CD14-positive monocyte (primary cell): Measurements from ENCODE around the gene CFAP74. TPM values are rescaled to one million over a fixed set of nuclear protein-coding genes. Genes with fewer than 3 reads are reported as not detected.

ENCODE experiments used
- DNase-seq, 3 donors: peaks; one replicate each; pipeline ENCODE4 v3.0.0-alpha.2; 2011 to 2022
- H2AFZ ChIP-seq: 2 replicates; pipeline ENCODE4 v1.6.0; 2012; ENCODE audit warnings: mild to moderate bottlenecking, low read depth, low read length, inconsistent platforms; ENCODE audit not compliant: insufficient read depth, poor library complexity, severe bottlenecking
- H3K27ac ChIP-seq, 2 donors: 1 replicate in 1 of 2; 2 replicates in 1 of 2; pipeline ENCODE4 v1.5.1; 2012 to 2013; ENCODE audit warnings: low read length in 2 of 2, control low read depth in 1 of 2, inconsistent platforms in 1 of 2, low read depth in 1 of 2, mild to moderate bottlenecking in 1 of 2
- H3K27me3 ChIP-seq, 2 donors: one replicate each; pipeline versions ENCODE4 v1.6.0 to v1.6.1; 2011 to 2013; ENCODE audit warnings: low read length in 2 of 2; ENCODE audit not compliant: control insufficient read depth in 2 of 2, insufficient read depth in 2 of 2
- H3K36me3 ChIP-seq, 2 donors: replicated peaks in 1 of 2; 1 replicate in 1 of 2; 2 replicates in 1 of 2; pipeline versions ENCODE4 v1.5.1 to v1.6.1; 2012 to 2013; ENCODE audit warnings: low read length in 2 of 2, control low read depth in 1 of 2, inconsistent platforms in 1 of 2, mild to moderate bottlenecking in 1 of 2; ENCODE audit not compliant: insufficient read depth in 2 of 2, control insufficient read depth in 1 of 2
- H3K4me1 ChIP-seq, 2 donors: 1 replicate in 1 of 2; 2 replicates in 1 of 2; pipeline versions ENCODE4 v1.5.1 to v1.6.1; 2012 to 2013; ENCODE audit warnings: low read length in 2 of 2, control low read depth in 1 of 2, inconsistent platforms in 1 of 2, mild to moderate bottlenecking in 1 of 2, moderate library complexity in 1 of 2; ENCODE audit not compliant: insufficient read depth in 2 of 2, control insufficient read depth in 1 of 2
- H3K4me2 ChIP-seq: replicated peaks from 2 replicates; pipeline ENCODE3; 2012; ENCODE audit warnings: low read length, moderate library complexity, mild to moderate bottlenecking; ENCODE audit not compliant: poor library complexity, severe bottlenecking; ENCODE audit errors: extremely low read depth
- H3K4me3 ChIP-seq, 3 experiments: fragments of 200-600 bp in 1 of 3; sonication (generic) in 1 of 3; replicated peaks in 1 of 3; 1 replicate in 2 of 3; 2 replicates in 1 of 3; pipeline ENCODE4 v1.5.1; 2011 to 2013; ENCODE audit warnings: low read length in 3 of 3, mild to moderate bottlenecking in 3 of 3, control low read depth in 2 of 3, low read depth in 2 of 3, inconsistent platforms in 1 of 3, moderate library complexity in 1 of 3
- H3K79me2 ChIP-seq: 2 replicates; pipeline ENCODE4 v1.6.0; 2012; ENCODE audit warnings: mild to moderate bottlenecking, control low read depth, inconsistent platforms, low read length, moderate library complexity; ENCODE audit not compliant: insufficient read depth
- H3K9ac ChIP-seq: 2 replicates; pipeline ENCODE4 v1.6.0; 2017; ENCODE audit warnings: low read length, mild to moderate bottlenecking; ENCODE audit not compliant: insufficient read depth, poor library complexity, severe bottlenecking
- H3K9me3 ChIP-seq, 2 donors: replicated peaks in 1 of 2; 1 replicate in 1 of 2; 2 replicates in 1 of 2; pipeline versions ENCODE4 v1.5.1 to v1.6.1; 2012 to 2013; ENCODE audit warnings: low read length in 2 of 2, control low read depth in 1 of 2; ENCODE audit not compliant: control insufficient read depth in 1 of 2, insufficient read depth in 1 of 2
- H4K20me1 ChIP-seq: 2 replicates; pipeline ENCODE4 v1.6.0; 2012; ENCODE audit warnings: mild to moderate bottlenecking, low read length, control low read depth, moderate library complexity; ENCODE audit not compliant: insufficient read depth
- H3K27ac Mint-ChIP-seq, 7 donors: one replicate each; pipeline ENCODE4 v1.8.0; 2020; ENCODE audit warnings: mild to moderate bottlenecking in 7 of 7, mixed read lengths in 7 of 7, moderate library complexity in 6 of 7, inconsistent platforms in 2 of 7
- H3K27me3 Mint-ChIP-seq, 3 donors: one replicate each; pipeline ENCODE4 v1.8.0; 2021 to 2022; ENCODE audit warnings: low read depth in 3 of 3, mild to moderate bottlenecking in 3 of 3, mixed read lengths in 3 of 3, moderate library complexity in 3 of 3, inconsistent platforms in 1 of 3
- H3K36me3 Mint-ChIP-seq, 2 donors: one replicate each; pipeline ENCODE4 v1.8.0; 2020; ENCODE audit warnings: mixed read lengths in 2 of 2, inconsistent platforms in 1 of 2, mild to moderate bottlenecking in 1 of 2
- H3K4me1 Mint-ChIP-seq: one replicate; pipeline ENCODE4 v1.8.0; 2020; ENCODE audit warnings: mild to moderate bottlenecking, mixed read lengths
- H3K4me3 Mint-ChIP-seq, 2 donors: one replicate each; pipeline ENCODE4 v1.8.0; 2020; ENCODE audit warnings: mild to moderate bottlenecking in 2 of 2, mixed read lengths in 2 of 2, moderate library complexity in 1 of 2
- H3K9me3 Mint-ChIP-seq, 7 donors: one replicate each; pipeline ENCODE4 v1.8.0; 2020 to 2022; ENCODE audit warnings: mixed read lengths in 7 of 7, mild to moderate bottlenecking in 6 of 7, moderate library complexity in 6 of 7, inconsistent platforms in 2 of 7
- WGBS: methylation state at CpG from one replicate; pipeline ENCODE4 v1.1.5; 2013; ENCODE audit warnings: missing lambda C conversion rate; ENCODE audit not compliant: insufficient coverage; 5-methylcytosine and 5-hydroxymethylcytosine counted together
- intact Hi-C, 2 donors: fragments of 100-400 bp; cut with micrococcal nuclease; formaldehyde crosslinking; loops; one replicate each; pipeline versions ENCODE4 v1.15.0 to v1.15.1; 2023
- polyA plus RNA-seq, 3 donors: library from polyadenylated mRNA; depleted of rRNA in 1 of 3; unstranded in 2 of 3; stranded (reverse) in 1 of 3; fragments of 300-500 nt in 2 of 3; fragments of >200 nt in 1 of 3; fragmentation: Illumina TruSeq in 2 of 3; gene quantifications; 1 replicate in 2 of 3; 2 replicates in 1 of 3; pipeline ENCODE4 v1.2.3, GENCODE V29; 2012 to 2021
- TF ChIP-seq, protein P1 (sequence below): fragments of 200-600 bp; IDR thresholded peaks from one replicate; pipeline ENCODE4 v1.8.0; 2022; ENCODE audit warnings: antibody characterized with exemption, mild to moderate bottlenecking

CFAP74 gene
- polyA plus RNA-seq, 3 donors, result not detected

DNA sequence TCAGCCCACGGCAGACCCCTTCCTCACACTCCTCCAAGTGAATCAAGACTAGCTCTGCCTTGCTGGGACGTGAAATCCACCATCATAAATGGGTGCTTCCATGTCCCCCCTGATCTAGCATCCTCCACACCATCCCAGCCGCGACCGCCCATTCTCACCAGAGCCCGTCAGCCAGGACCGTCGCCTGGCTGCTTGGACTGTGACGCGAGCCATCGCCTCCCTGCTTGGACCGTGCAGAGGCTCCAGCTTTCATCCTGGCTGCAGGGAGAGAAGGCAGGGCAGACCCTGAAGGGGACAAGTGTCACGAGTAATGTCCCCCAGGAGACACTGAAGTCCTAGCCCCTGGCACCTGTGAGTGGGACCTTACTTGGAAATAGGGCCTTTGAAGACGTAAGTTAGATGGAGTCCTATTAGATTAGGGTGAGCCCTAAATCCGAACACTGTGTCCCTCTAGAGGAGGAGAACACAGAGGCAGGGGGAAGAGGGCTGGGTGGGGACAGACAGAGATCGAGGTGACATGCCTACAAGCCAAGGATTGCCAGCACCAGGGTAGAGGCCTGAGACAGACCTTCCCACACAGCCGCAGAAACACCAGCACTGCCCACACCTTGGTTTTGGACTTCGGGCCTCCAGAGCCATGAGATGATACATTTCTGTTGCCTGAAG is 33.9 kb upstream of the CFAP74 start:
- peaks cover 0 to 2% (median 0%) of the 10 kb centered on the region in 7 donors for H3K9me3 Mint-ChIP-seq
- Histone ChIP-seq H3K27me3 (no peaks in the 10 kb centered on the region), H3K79me2 (no peaks in the 10 kb centered on the region), H3K4me2 (no peak overlapping the region), H3K4me3 (no peak overlapping the region), H3K27ac (no peak overlapping the region), H3K9me3 (no peaks in the 10 kb centered on the region), H3K36me3 (no peaks in the 10 kb centered on the region), H2AFZ (no peak overlapping the region), H3K4me1 (no peaks in the 10 kb centered on the region), H4K20me1 (no peaks in the 10 kb centered on the region), H3K9ac (no peak overlapping the region)
- no peak overlapping the region for H3K4me3 Mint-ChIP-seq
- TF ChIP-seq, protein P1, sequence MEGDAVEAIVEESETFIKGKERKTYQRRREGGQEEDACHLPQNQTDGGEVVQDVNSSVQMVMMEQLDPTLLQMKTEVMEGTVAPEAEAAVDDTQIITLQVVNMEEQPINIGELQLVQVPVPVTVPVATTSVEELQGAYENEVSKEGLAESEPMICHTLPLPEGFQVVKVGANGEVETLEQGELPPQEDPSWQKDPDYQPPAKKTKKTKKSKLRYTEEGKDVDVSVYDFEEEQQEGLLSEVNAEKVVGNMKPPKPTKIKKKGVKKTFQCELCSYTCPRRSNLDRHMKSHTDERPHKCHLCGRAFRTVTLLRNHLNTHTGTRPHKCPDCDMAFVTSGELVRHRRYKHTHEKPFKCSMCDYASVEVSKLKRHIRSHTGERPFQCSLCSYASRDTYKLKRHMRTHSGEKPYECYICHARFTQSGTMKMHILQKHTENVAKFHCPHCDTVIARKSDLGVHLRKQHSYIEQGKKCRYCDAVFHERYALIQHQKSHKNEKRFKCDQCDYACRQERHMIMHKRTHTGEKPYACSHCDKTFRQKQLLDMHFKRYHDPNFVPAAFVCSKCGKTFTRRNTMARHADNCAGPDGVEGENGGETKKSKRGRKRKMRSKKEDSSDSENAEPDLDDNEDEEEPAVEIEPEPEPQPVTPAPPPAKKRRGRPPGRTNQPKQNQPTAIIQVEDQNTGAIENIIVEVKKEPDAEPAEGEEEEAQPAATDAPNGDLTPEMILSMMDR, result no peak
- intact Hi-C loops, result no loop called here
- no peak overlapping the region for H3K27ac Mint-ChIP-seq
- WGBS, result 80% methylated on average over 17 of the region's 18 CpGs
- peaks cover 8 to 20% (median 14%) of the 10 kb centered on the region in 3 donors for H3K27me3 Mint-ChIP-seq
- DNase-seq, result no peak
- H3K4me1 Mint-ChIP-seq, result no peaks in the 10 kb centered on the region
- H3K36me3 Mint-ChIP-seq, result no peaks in the 10 kb centered on the region

DNA sequence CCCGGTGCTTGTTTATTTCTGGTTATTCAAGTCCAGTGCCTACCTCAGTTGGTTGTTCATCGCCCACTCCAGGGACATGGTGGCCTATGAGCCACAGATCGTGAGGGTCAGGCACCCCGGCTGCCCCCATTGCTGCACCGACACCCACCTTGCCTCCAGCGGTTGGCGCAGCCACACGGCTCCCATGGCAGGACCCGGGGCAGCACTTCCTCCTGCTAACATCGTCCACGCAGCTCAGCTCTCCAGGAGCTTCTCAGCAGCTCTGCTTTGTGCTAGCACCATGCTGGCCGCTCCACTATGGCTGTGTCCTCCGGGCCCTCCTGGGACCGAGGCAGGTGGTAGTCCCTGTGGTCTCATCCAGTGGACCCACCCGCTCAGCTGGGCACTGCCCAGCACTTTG is 32.7 kb upstream of the CFAP74 start:
- TF ChIP-seq, protein P1, result no peak
- no peaks in the 10 kb centered on the region for H3K27me3 ChIP-seq
- H3K36me3 ChIP-seq, result no peaks in the 10 kb centered on the region
- no peaks in the 10 kb centered on the region for H3K4me1 ChIP-seq
- H2AFZ ChIP-seq, result no peak overlapping the region
- intact Hi-C loops, result no loop called here
- H3K4me3 ChIP-seq, result no peak overlapping the region
- peaks cover 5 to 20% (median 12%) of the 10 kb centered on the region in 3 donors for H3K27me3 Mint-ChIP-seq
- H3K9ac ChIP-seq, result no peak overlapping the region
- no peaks in the 10 kb centered on the region for H3K79me2 ChIP-seq
- no peak overlapping the region for H3K4me3 Mint-ChIP-seq
- H3K27ac ChIP-seq, result no peak overlapping the region
- no peaks in the 10 kb centered on the region for H3K36me3 Mint-ChIP-seq
- no peaks in the 10 kb centered on the region for H4K20me1 ChIP-seq
- DNase-seq, result no peak
- no peak overlapping the region for H3K4me2 ChIP-seq
- no peaks in the 10 kb centered on the region for H3K9me3 ChIP-seq
- H3K4me1 Mint-ChIP-seq, result no peaks in the 10 kb centered on the region
- no peaks in the 10 kb centered on the region for H3K9me3 Mint-ChIP-seq
- WGBS, result 81% methylated on average over 13 of the region's 15 CpGs
- no peak overlapping the region for H3K27ac Mint-ChIP-seq
